NCI-H748 (cell line): ENCODE measurements around the gene ELL.

Experiments used
- DNase-seq: peaks from one replicate; lab custom pipeline; 2025; ENCODE audit not compliant: unreplicated experiment; lab: John Stamatoyannopoulos, UW

The ELL gene

GRCh38 chr19:18490728-18491127 lies 31.1 kb downstream of the ELL start:
- DNase-seq: no peak

- DNase-seq: no peak
These were observed 32.2 kb downstream of the ELL start for GRCh38 chr19:18489627-18490184.

GRCh38 chr19:18488838-18489626 lies 32.8 kb downstream of the ELL start:
- no peak for DNase-seq

GRCh38 chr19:18488403-18488723 lies 33.5 kb downstream of the ELL start:
- DNase-seq: no peak

- DNase-seq: no peak
These were observed 34.1 kb downstream of the ELL start for GRCh38 chr19:18487576-18488402.

GRCh38 chr19:18486746-18487145 lies 35.1 kb downstream of the ELL start:
- no peak for DNase-seq

GRCh38 chr19:18484992-18485391 lies 36.9 kb downstream of the ELL start:
- no peak for DNase-seq

GRCh38 chr19:18483119-18483890 lies 38.6 kb downstream of the ELL start:
- peak; percentile 10 for DNase-seq

GRCh38 chr19:18481505-18482222 lies 40.2 kb downstream of the ELL start:
- DNase-seq: no peak

- peak; percentile 12 for DNase-seq
These were observed 41.7 kb downstream of the ELL start for GRCh38 chr19:18480006-18480691.

GRCh38 chr19:18478545-18479311 lies 43.1 kb downstream of the ELL start:
- DNase-seq: no peak

- DNase-seq: no peak
These were observed 43.9 kb downstream of the ELL start for GRCh38 chr19:18477974-18478373.

GRCh38 chr19:18477042-18477779 lies 44.7 kb downstream of the ELL start:
- no peak for DNase-seq

GRCh38 chr19:18476507-18477041 lies 45.3 kb downstream of the ELL start:
- DNase-seq: no peak

- DNase-seq: no peak
These were observed 46.0 kb downstream of the ELL start for GRCh38 chr19:18475762-18476331.

GRCh38 chr19:18475004-18475453 lies 46.8 kb downstream of the ELL start:
- no peak for DNase-seq

GRCh38 chr19:18474366-18474887 lies 47.4 kb downstream of the ELL start:
- DNase-seq: no peak

GRCh38 chr19:18473706-18474087 lies 48.2 kb downstream of the ELL start:
- no peak for DNase-seq
